SK-N-SH (cell line): ENCODE results near the gene GARNL3.

Source experiments
- CTCF ChIP-seq: fragments of 200-600 bp; sonication (generic); IDR thresholded peaks from 2 replicates; pipeline ENCODE4 v1.6.1; 2017; ENCODE audit warnings: antibody characterized with exemption, mild to moderate bottlenecking, moderate library complexity
- EP300 ChIP-seq, 2 experiments: IDR thresholded peaks; 2 replicates each; pipeline versions ENCODE4 v1.4.0 to v1.6.1; 2012; ENCODE audit warnings: borderline replicate concordance in 1 of 2, low read depth in 1 of 2, low read length in 1 of 2
- IRF3 ChIP-seq: fragments of 150-350 bp; IDR thresholded peaks from 2 replicates; pipeline ENCODE4 v1.6.1; 2016; ENCODE audit warnings: mild to moderate bottlenecking, low read depth, low read length
- JUND ChIP-seq: IDR thresholded peaks from 2 replicates; pipeline ENCODE4 v1.4.0; 2012
- MEF2A ChIP-seq: IDR thresholded peaks from 2 replicates; pipeline ENCODE4 v1.4.0; 2012; ENCODE audit warnings: low read depth, borderline replicate concordance
- POLR2AphosphoS5 ChIP-seq: IDR thresholded peaks from 2 replicates; pipeline ENCODE4 v1.6.1; 2012; ENCODE audit warnings: low read depth, low read length
- RAD21 ChIP-seq: IDR thresholded peaks from 2 replicates; pipeline ENCODE4 v1.6.1; 2012; ENCODE audit warnings: mild to moderate bottlenecking, low read length
- RCOR1 ChIP-seq: fragments of 150-350 bp; IDR thresholded peaks from 2 replicates; pipeline ENCODE4 v1.6.1; 2017; ENCODE audit warnings: antibody characterized with exemption, low read length
- REST ChIP-seq: IDR thresholded peaks from 2 replicates; pipeline ENCODE4 v1.6.1; 2012; ENCODE audit warnings: mild to moderate bottlenecking, low read depth, low read length, moderate library complexity
- RFX5 ChIP-seq: IDR thresholded peaks from 2 replicates; pipeline ENCODE4 v1.6.1; 2012; ENCODE audit warnings: mild to moderate bottlenecking, improper control_type of control experiment, low read length
- TAF1 ChIP-seq: IDR thresholded peaks from 2 replicates; pipeline ENCODE4 v1.6.1; 2012; ENCODE audit warnings: low read depth, mild to moderate bottlenecking, low read length, moderate library complexity, borderline replicate concordance
- TEAD4 ChIP-seq: IDR thresholded peaks from 2 replicates; pipeline ENCODE4 v1.4.0; 2012; ENCODE audit warnings: mild to moderate bottlenecking, borderline replicate concordance; ENCODE audit not compliant: insufficient read depth
- YY1 ChIP-seq: IDR thresholded peaks from 2 replicates; pipeline ENCODE4 v1.4.0; 2012; ENCODE audit warnings: low read depth, mild to moderate bottlenecking
- ZBTB33 ChIP-seq: IDR thresholded peaks from 2 replicates; pipeline ENCODE4 v1.4.0; 2012; ENCODE audit warnings: low read depth, borderline replicate concordance

- TF ChIP-seq TAF1, result no peak
- no peak for TF ChIP-seq CTCF
- no peak for TF ChIP-seq MEF2A
- TF ChIP-seq RAD21, result no peak
- TF ChIP-seq POLR2AphosphoS5, result no peak
- TF ChIP-seq IRF3, result no peak
- TF ChIP-seq REST, result no peak
- no peak for TF ChIP-seq YY1
- TF ChIP-seq EP300 (IDR thresholded peaks at IDR 0.05; ENCODE audit: borderline replicate concordance in 1 of 2, low read depth in 1 of 2, low read length in 1 of 2), result no peak
- TF ChIP-seq ZBTB33, result no peak
- no peak for TF ChIP-seq RFX5
- TF ChIP-seq TEAD4, result no peak
- no peak for TF ChIP-seq RCOR1
- TF ChIP-seq JUND, result no peak
These were observed 138.0 kb downstream of the GARNL3 start for GRCh38 chr9:127402401-127403090.
